Smooth muscle cell (in vitro differentiated cells): ENCODE data around the gene EIF2B1. TPM values are rescaled to one million over a fixed set of nuclear protein-coding genes. Genes with fewer than 3 reads are reported as not detected.

Experiments
- DNase-seq: peaks from one replicate; lab custom pipeline; 2025; ENCODE audit not compliant: unreplicated experiment; lab: John Stamatoyannopoulos, UW
- H2AFZ ChIP-seq: fragments of 200-600 bp; sonication (generic); 2 replicates; pipeline ENCODE4 v1.6.0; 2016; ENCODE audit warnings: antibody characterized with exemption, low read depth, mild to moderate bottlenecking
- H3F3A ChIP-seq: fragments of 200-600 bp; sonication (generic); 2 replicates; pipeline ENCODE4 v1.6.0; 2017; ENCODE audit warnings: antibody characterized with exemption, low read depth
- H3K27ac ChIP-seq: fragments of 200-600 bp; sonication (generic); 2 replicates; pipeline ENCODE4 v1.5.1; 2016; ENCODE audit warnings: low read depth, mild to moderate bottlenecking
- H3K27me3 ChIP-seq: fragments of 200-600 bp; sonication (generic); 2 replicates; pipeline ENCODE4 v1.6.1; 2016; ENCODE audit warnings: low read depth, mild to moderate bottlenecking
- H3K36me3 ChIP-seq: fragments of 200-600 bp; sonication (generic); 2 replicates; pipeline ENCODE4 v1.5.1; 2016; ENCODE audit warnings: low read depth
- H3K4me1 ChIP-seq: fragments of 200-600 bp; sonication (generic); 2 replicates; pipeline ENCODE4 v1.5.1; 2016; ENCODE audit warnings: low read depth
- H3K4me2 ChIP-seq: fragments of 200-600 bp; sonication (generic); 2 replicates; pipeline ENCODE4 v1.6.0; 2016; ENCODE audit warnings: mild to moderate bottlenecking
- H3K4me3 ChIP-seq: fragments of 200-600 bp; sonication (generic); 2 replicates; pipeline ENCODE4 v1.5.1; 2016; ENCODE audit warnings: mild to moderate bottlenecking
- H3K79me2 ChIP-seq: fragments of 200-600 bp; sonication (generic); 2 replicates; pipeline ENCODE4 v1.6.0; 2016; ENCODE audit warnings: low read depth, mild to moderate bottlenecking
- H3K9ac ChIP-seq: fragments of 200-600 bp; sonication (generic); 2 replicates; pipeline ENCODE4 v1.6.0; 2016; ENCODE audit warnings: low read depth
- H3K9me3 ChIP-seq: fragments of 200-600 bp; sonication (generic); replicated peaks from 2 replicates; pipeline ENCODE4 v1.5.1; 2016; ENCODE audit warnings: low read depth
- H4K20me1 ChIP-seq: fragments of 200-600 bp; sonication (generic); 2 replicates; pipeline ENCODE4 v1.6.0; 2016; ENCODE audit warnings: low read depth
- WGBS: methylation state at CpG from one replicate; pipeline ENCODE4 v1.1.7; 2016; ENCODE audit warnings: low lambda C conversion rate; 5-methylcytosine and 5-hydroxymethylcytosine counted together
- polyA plus RNA-seq: library from polyadenylated mRNA; unstranded; fragments of >200 nt; fragmentation: Nextera tagmentation; extraction: Ambion mirVana; gene quantifications from 2 replicates; pipeline ENCODE4 v1.2.1, GENCODE V29; 2016
- total RNA-seq: library from RNA; depleted of rRNA; stranded (reverse); fragments of >200 nt; gene quantifications from 2 replicates; pipeline ENCODE4 v1.2.3, GENCODE V29; 2014
- TF ChIP-seq, protein P1 (sequence below): fragments of 200-600 bp; sonication (generic); IDR thresholded peaks from 2 replicates; pipeline ENCODE4 v1.5.1; 2017; ENCODE audit warnings: borderline replicate concordance, mild to moderate bottlenecking, antibody characterized with exemption; ENCODE audit not compliant: insufficient read depth, poor library complexity, severe bottlenecking

Gene EIF2B1
- total and polyA plus RNA-seq, 2 experiments from 2014 or later: 47.0 to 87.4 TPM

DNA sequence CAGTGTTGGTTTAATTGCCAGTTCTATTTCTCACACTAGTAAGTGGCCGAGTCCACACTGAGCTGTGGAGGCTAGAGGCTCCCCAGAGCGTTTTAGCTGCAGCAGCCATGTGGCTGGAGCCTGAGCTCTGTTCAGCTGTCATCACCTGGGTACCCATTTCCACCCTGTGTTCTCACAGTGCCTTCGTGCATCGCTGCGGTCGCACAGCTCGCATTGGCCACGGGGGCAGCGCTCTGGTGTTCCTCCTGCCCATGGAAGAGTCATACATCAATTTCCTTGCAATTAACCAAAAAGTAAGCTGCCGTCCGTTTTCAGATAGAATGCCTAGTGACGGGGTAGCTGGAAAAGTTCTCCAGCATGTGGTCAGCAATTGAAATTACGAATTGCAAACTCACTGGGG is 15.9 kb downstream of the EIF2B1 start:
- no peak for DNase-seq
- Histone ChIP-seq H3F3A (peaks cover 7% of the 10 kb centered on the region), H3K4me3 (no peak overlapping the region), H3K9ac (no peak overlapping the region), H3K27ac (no peak overlapping the region), H3K9me3 (no peaks in the 10 kb centered on the region), H3K4me1 (no peaks in the 10 kb centered on the region), H3K79me2 (no peaks in the 10 kb centered on the region), H2AFZ (no peak overlapping the region), H3K4me2 (no peak overlapping the region), H3K27me3 (no peaks in the 10 kb centered on the region), H3K36me3 (peaks cover 24% of the 10 kb centered on the region), H4K20me1 (no peaks in the 10 kb centered on the region)
- TF ChIP-seq, protein P1, sequence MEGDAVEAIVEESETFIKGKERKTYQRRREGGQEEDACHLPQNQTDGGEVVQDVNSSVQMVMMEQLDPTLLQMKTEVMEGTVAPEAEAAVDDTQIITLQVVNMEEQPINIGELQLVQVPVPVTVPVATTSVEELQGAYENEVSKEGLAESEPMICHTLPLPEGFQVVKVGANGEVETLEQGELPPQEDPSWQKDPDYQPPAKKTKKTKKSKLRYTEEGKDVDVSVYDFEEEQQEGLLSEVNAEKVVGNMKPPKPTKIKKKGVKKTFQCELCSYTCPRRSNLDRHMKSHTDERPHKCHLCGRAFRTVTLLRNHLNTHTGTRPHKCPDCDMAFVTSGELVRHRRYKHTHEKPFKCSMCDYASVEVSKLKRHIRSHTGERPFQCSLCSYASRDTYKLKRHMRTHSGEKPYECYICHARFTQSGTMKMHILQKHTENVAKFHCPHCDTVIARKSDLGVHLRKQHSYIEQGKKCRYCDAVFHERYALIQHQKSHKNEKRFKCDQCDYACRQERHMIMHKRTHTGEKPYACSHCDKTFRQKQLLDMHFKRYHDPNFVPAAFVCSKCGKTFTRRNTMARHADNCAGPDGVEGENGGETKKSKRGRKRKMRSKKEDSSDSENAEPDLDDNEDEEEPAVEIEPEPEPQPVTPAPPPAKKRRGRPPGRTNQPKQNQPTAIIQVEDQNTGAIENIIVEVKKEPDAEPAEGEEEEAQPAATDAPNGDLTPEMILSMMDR: no peak
- WGBS: 92% methylated on average over 13 of the region's 13 CpGs

DNA sequence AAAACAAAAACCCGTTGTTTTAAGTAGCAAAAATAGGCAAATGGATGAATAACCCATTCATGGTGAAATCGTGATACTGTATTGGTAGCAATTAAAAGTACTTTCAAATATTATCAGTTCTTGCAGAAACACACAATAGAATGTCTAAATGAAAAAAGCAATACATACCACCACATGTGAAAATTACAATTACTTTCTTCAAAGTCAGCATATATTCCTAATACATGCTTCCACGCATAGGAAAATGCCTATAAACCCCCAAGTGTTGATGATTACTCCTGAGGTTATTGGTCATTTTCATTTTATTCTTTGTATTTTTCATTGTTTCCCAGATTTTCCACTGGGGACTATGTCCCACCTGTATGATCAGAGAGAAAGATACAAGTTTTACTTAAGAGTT is 16.3 kb downstream of the EIF2B1 start:
- H3K36me3 ChIP-seq: peaks cover 29% of the 10 kb centered on the region
- DNase-seq: no peak

DNA sequence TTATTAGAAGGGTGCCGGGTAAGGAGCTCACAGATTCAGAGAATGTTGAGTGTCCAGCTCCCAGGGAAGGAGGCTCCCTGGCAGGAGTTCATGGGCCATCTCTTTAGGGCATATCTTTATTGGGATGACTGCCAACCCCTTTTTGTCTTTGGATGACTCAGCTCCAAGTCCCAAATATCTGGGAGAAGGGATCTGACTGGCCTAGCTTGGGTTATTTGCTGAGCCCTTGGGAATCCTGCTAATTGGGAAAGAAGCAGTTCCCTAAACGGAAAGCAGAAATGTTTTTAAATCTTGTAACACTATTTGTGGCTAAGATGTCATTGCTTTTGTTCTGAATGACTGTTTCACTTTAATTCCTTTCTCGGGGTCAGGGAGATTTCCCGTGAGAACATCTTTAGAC is 19.0 kb downstream of the EIF2B1 start:
- Histone ChIP-seq H3K9ac (no peak overlapping the region), H3K27me3 (no peaks in the 10 kb centered on the region), H3K4me1 (no peaks in the 10 kb centered on the region), H3K4me2 (no peak overlapping the region), H3K9me3 (no peaks in the 10 kb centered on the region), H3F3A (no peaks in the 10 kb centered on the region), H3K27ac (no peak overlapping the region), H3K36me3 (peaks cover 23% of the 10 kb centered on the region), H3K4me3 (no peak overlapping the region), H3K79me2 (peaks cover 6% of the 10 kb centered on the region), H2AFZ (no peak overlapping the region), H4K20me1 (no peaks in the 10 kb centered on the region)
- DNase-seq: no peak
- TF ChIP-seq, protein P1: no peak
- 59% methylated on average over 4 of the region's 4 CpGs for WGBS

More for the DNA sequence above, 16.3 kb downstream of the EIF2B1 start:
- Histone ChIP-seq H3K4me3 (no peak overlapping the region), H2AFZ (no peak overlapping the region), H3K4me1 (no peaks in the 10 kb centered on the region), H3K9me3 (no peaks in the 10 kb centered on the region), H3K27me3 (no peaks in the 10 kb centered on the region), H3K27ac (no peak overlapping the region), H3K79me2 (no peaks in the 10 kb centered on the region), H4K20me1 (no peaks in the 10 kb centered on the region), H3F3A (peaks cover 7% of the 10 kb centered on the region), H3K9ac (no peak overlapping the region), H3K4me2 (no peak overlapping the region)
- TF ChIP-seq, protein P1: no peak
- WGBS: 93% methylated on average over 3 of the region's 3 CpGs

DNA sequence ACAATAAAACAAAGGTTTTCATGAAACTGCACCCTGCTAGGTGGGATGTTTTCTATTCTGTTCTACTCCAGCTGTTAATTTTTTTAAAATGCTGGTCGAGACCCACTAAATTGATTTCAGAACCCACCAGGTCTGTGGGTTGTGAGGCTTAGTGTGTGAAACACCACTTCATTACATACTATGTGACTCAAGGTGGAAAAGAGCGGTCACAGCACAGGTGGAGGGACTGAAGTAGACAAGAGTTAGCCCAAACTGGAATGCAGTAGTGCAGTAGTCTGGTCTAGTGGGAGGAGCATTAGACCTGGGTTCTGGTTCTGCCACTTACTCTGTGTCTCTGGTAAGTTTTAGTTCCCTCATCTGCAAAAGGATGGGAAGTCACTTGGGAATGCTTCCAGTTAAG is 19.4 kb downstream of the EIF2B1 start:
- no peaks in the 10 kb centered on the region for H3K27me3 ChIP-seq
- peaks cover 6% of the 10 kb centered on the region for H3K79me2 ChIP-seq
- no peaks in the 10 kb centered on the region for H3F3A ChIP-seq
- no peak for DNase-seq
- TF ChIP-seq, protein P1: no peak
- H4K20me1 ChIP-seq: no peaks in the 10 kb centered on the region
- no peak overlapping the region for H3K4me3 ChIP-seq
- H3K4me2 ChIP-seq: no peak overlapping the region
- WGBS: 100% methylated on average over 2 of the region's 2 CpGs
- H3K27ac ChIP-seq: no peak overlapping the region
- no peak overlapping the region for H3K9ac ChIP-seq
- H3K36me3 ChIP-seq: peaks cover 21% of the 10 kb centered on the region
- H3K9me3 ChIP-seq: no peaks in the 10 kb centered on the region
- no peaks in the 10 kb centered on the region for H3K4me1 ChIP-seq
- no peak overlapping the region for H2AFZ ChIP-seq
